ENCODE measurements around the gene DBH. TPM values are rescaled to one million over a fixed set of nuclear protein-coding genes. Genes with fewer than 3 reads are reported as not detected.
A peak's percentile ranks its signal among the peaks of the same experiment; 100 is the strongest.

DBH gene
- total and polyA plus RNA-seq, 2 of the 13 experiments (the other 11 are each of a cell fraction or from before 2014, with no cell fraction given) = not detected

GRCh38 chr9:133639613-133640012, 3.5 kb downstream of the DBH start:
- FAIRE-seq (no peak), ATAC-seq (no peak), DNase-seq (ENCODE audit: low spot score) (no peak)
- TF ChIP-seq THRA (CRISPR knock-in tag; IDR thresholded peaks at IDR 0.05; ENCODE audit: borderline replicate concordance) = no peak
- Histone ChIP-seq H2AFZ (ENCODE audit: low read length) (no peak overlapping the region), H3K4me3 (replicated peaks in 1 of 3; ENCODE audit: insufficient read depth in 1 of 3, low read depth in 2 of 3, low read length in 3 of 3) (no peak overlapping the region), H3K79me2 (ENCODE audit: insufficient read depth, low read length) (no peaks in the 10 kb centered on the region), H3K4me1 (ENCODE audit: insufficient read depth, low read length) (no peaks in the 10 kb centered on the region), H3K4me2 (ENCODE audit: low read depth, low read length) (no peak overlapping the region), H3K36me3 (replicated peaks in 1 of 2; ENCODE audit: control insufficient read depth in 1 of 2, insufficient read depth in 2 of 2, low read length in 2 of 2) (no peaks in the 10 kb centered on the region), H3K27me3 (ENCODE audit: control insufficient read depth in 1 of 2, insufficient read depth in 2 of 2, low read length in 2 of 2) (peaks cover 26 to 100% of the 10 kb centered on the region in 2 experiments), H3K27ac (ENCODE audit: extremely low read length, insufficient read depth, low read length) (no peak overlapping the region), H3K9ac (ENCODE audit: insufficient read depth, low read depth, low read length) (no peak overlapping the region), H4K20me1 (ENCODE audit: insufficient read depth, low read length) (peaks cover 6% of the 10 kb centered on the region; the same call in 1 of the 2 replicates), H3K9me3 (ENCODE audit: low read length) (no peaks in the 10 kb centered on the region)
- BruUV-seq (replicated peaks) = no TSS peak
- 20% methylated on average over 2 of the region's 8 CpGs for WGBS (ENCODE audit: low lambda C conversion rate)
- in situ Hi-C loops (cut with HindIII; ENCODE audit: extremely low pct_ligation_motif_present, low pct_unique_long_range_greater_than_20kb) (no loop called here), intact Hi-C loops (cut with micrococcal nuclease; ENCODE audit: unreplicated experiment) (no loop called here)
- ChIA-PET CTCF (ENCODE audit: low intra/inter-chr PET ratio, low total read pairs) (no interaction called here), POLR2A (no interaction called here)

GRCh38 chr9:133640160-133640559, 4.0 kb downstream of the DBH start:
- WGBS (ENCODE audit: low lambda C conversion rate) = 7% methylated on average over 3 of the region's 7 CpGs
- TF ChIP-seq ZNF441 (CRISPR knock-in tag; IDR thresholded peaks at IDR 0.05; ENCODE audit: borderline replicate concordance) (no peak), ZNF629 (CRISPR knock-in tag; conservative IDR thresholded peaks at IDR 0.05) (0 out of 2 replicates have a peak, but pooled peaks have one; percentile 22)
- FAIRE-seq (no peak), DNase-seq (ENCODE audit: low spot score) (no peak), ATAC-seq (no peak)
- Histone ChIP-seq H3K27me3 (ENCODE audit: control insufficient read depth in 1 of 2, insufficient read depth in 2 of 2, low read length in 2 of 2) (peaks cover 24 to 100% of the 10 kb centered on the region in 2 experiments), H3K9me3 (ENCODE audit: low read length) (no peaks in the 10 kb centered on the region), H3K4me1 (ENCODE audit: insufficient read depth, low read length) (no peaks in the 10 kb centered on the region), H3K4me2 (ENCODE audit: low read depth, low read length) (no peak overlapping the region), H3K9ac (ENCODE audit: insufficient read depth, low read depth, low read length) (no peak overlapping the region), H4K20me1 (ENCODE audit: insufficient read depth, low read length) (peaks cover 3% of the 10 kb centered on the region), H3K4me3 (replicated peaks in 1 of 3; ENCODE audit: insufficient read depth in 1 of 3, low read depth in 2 of 3, low read length in 3 of 3) (no peak overlapping the region), H3K79me2 (ENCODE audit: insufficient read depth, low read length) (no peaks in the 10 kb centered on the region), H2AFZ (ENCODE audit: low read length) (no peak overlapping the region), H3K36me3 (replicated peaks in 1 of 2; ENCODE audit: control insufficient read depth in 1 of 2, insufficient read depth in 2 of 2, low read length in 2 of 2) (no peaks in the 10 kb centered on the region), H3K27ac (ENCODE audit: extremely low read length, insufficient read depth, low read length) (no peak overlapping the region)
- CTCF ChIA-PET (ENCODE audit: low intra/inter-chr PET ratio, low total read pairs) = no interaction called here
- no TSS peak for BruUV-seq (replicated peaks)
- in situ Hi-C loops (cut with HindIII; ENCODE audit: extremely low pct_ligation_motif_present, low pct_unique_long_range_greater_than_20kb) (no loop called here), intact Hi-C loops (cut with micrococcal nuclease; ENCODE audit: unreplicated experiment) (no loop called here)
- POLR2A ChIA-PET = no interaction called here

Data from HepG2 (cell line).